ENCODE measurements around the gene UST.

UST gene

GRCh38 chr6:148808786-148809304 lies 62.0 kb downstream of the UST start:
- no peak for DNase-seq

- no peak for DNase-seq
Observed at GRCh38 chr6:148811459-148811858, 64.6 kb downstream of the UST start.

GRCh38 chr6:148814082-148814790 lies 67.4 kb downstream of the UST start:
- no peak for DNase-seq

- no peak for DNase-seq
Observed at GRCh38 chr6:148814869-148815268, 68.0 kb downstream of the UST start.

GRCh38 chr6:148816117-148816516 lies 69.3 kb downstream of the UST start:
- DNase-seq = no peak

- no peak for DNase-seq
Observed at GRCh38 chr6:148817689-148818088, 70.9 kb downstream of the UST start.

GRCh38 chr6:148818939-148819575 lies 72.2 kb downstream of the UST start:
- DNase-seq = no peak

- DNase-seq = no peak
Observed at GRCh38 chr6:148819852-148820251, 73.0 kb downstream of the UST start.

- no peak for DNase-seq
Observed at GRCh38 chr6:148822819-148823218, 76.0 kb downstream of the UST start.

- no peak for DNase-seq
Observed at GRCh38 chr6:148824291-148824690, 77.5 kb downstream of the UST start.

GRCh38 chr6:148824960-148825359 lies 78.1 kb downstream of the UST start:
- DNase-seq = no peak

GRCh38 chr6:148825492-148825891 lies 78.7 kb downstream of the UST start:
- DNase-seq = no peak

- DNase-seq = no peak
Observed at GRCh38 chr6:148827416-148828045, 80.7 kb downstream of the UST start.

- DNase-seq = no peak
Observed at GRCh38 chr6:148828047-148828446, 81.2 kb downstream of the UST start.

GRCh38 chr6:148829415-148830101 lies 82.7 kb downstream of the UST start:
- no peak for DNase-seq

GRCh38 chr6:148830614-148831013 lies 83.8 kb downstream of the UST start:
- DNase-seq = no peak

GRCh38 chr6:148831064-148831463 lies 84.2 kb downstream of the UST start:
- peak; percentile 39 for DNase-seq

- DNase-seq = no peak
Observed at GRCh38 chr6:148831531-148831930, 84.7 kb downstream of the UST start.

- DNase-seq = no peak
Observed at GRCh38 chr6:148835920-148836441, 89.2 kb downstream of the UST start.

- no peak for DNase-seq
Observed at GRCh38 chr6:148836751-148837150, 89.9 kb downstream of the UST start.

- no peak for DNase-seq
Observed at GRCh38 chr6:148837941-148838340, 91.1 kb downstream of the UST start.

GRCh38 chr6:148839044-148839443 lies 92.2 kb downstream of the UST start:
- DNase-seq = no peak

GRCh38 chr6:148840256-148840655 lies 93.4 kb downstream of the UST start:
- DNase-seq = no peak
